A549 (cell line): ENCODE data around the gene PMEL. TPM values are rescaled to one million over a fixed set of nuclear protein-coding genes. Genes with fewer than 3 reads are reported as not detected.

Source experiments
- ATAC-seq, 2 experiments: fragments of 200-7000 bp in 1 of 2; fragments of >200 bp in 1 of 2; cut with Nextera tagmentation in 1 of 2; cut with Tn5 transposase in 1 of 2; 3 replicates each; pipeline versions ENCODE4 v1.8.0 to v1.9.1; 2018 to 2020; ENCODE audit warnings: mild to moderate bottlenecking in 1 of 2, moderate library complexity in 1 of 2
- CTCF ChIA-PET: fragments of 300-600 bp; sonication (Branson Sonifier 250); formaldehyde crosslinking; extraction: SDS; loops from one replicate; lab custom pipeline; 2021; ENCODE audit warnings: antibody characterized with exemption, inconsistent platforms; lab: Yijun Ruan, JAX
- POLR2A ChIA-PET: fragments of 350-600 bp; formaldehyde crosslinking; extraction: SDS; loops from one replicate; lab custom pipeline; 2021; ENCODE audit warnings: antibody characterized with exemption, inconsistent platforms; lab: Yijun Ruan, JAX
- DNase-seq, 2 experiments: peaks; one replicate each; pipeline versions ENCODE4 v3.0.0 to v3.0.0-alpha.2; 2011 to 2016; ENCODE audit warnings: low read depth in 1 of 2, low spot score in 1 of 2
- FAIRE-seq: peaks from 2 replicates; lab custom pipeline; 2011; peaks lifted over from hg19 to GRCh38; lab: Jason Lieb, UNC
- H3K27ac ChIP-seq, 2 experiments: fragments of >200 bp; sonication (Bioruptor Twin); formaldehyde crosslinking; 3 replicates each; pipeline ENCODE4 v1.5.1; 2016 to 2017
- H3K4me1 ChIP-seq: fragments of >200 bp; sonication (Bioruptor Twin); formaldehyde crosslinking; 3 replicates; pipeline ENCODE4 v1.6.1; 2016
- H3K4me2 ChIP-seq: fragments of >200 bp; sonication (Bioruptor Twin); formaldehyde crosslinking; 3 replicates; pipeline ENCODE4 v1.6.1; 2016
- H3K4me3 ChIP-seq: fragments of >200 bp; sonication (Bioruptor Twin); formaldehyde crosslinking; 3 replicates; pipeline ENCODE4 v1.5.1; 2016
- H3K9me3 ChIP-seq: fragments of >200 bp; sonication (Bioruptor Twin); formaldehyde crosslinking; 3 replicates; pipeline ENCODE4 v1.6.1; 2016
- CBX2 ChIP-seq: fragments of 200-600 bp; sonication (generic); IDR thresholded peaks from 2 replicates; pipeline ENCODE4 v1.6.1; 2016; ENCODE audit warnings: low read depth, mild to moderate bottlenecking, borderline replicate concordance
- CTCF ChIP-seq: fragments of >200 bp; sonication (Bioruptor Twin); formaldehyde crosslinking; IDR thresholded peaks from 3 replicates; pipeline ENCODE4 v1.5.1; 2016
- E2F6 ChIP-seq: IDR thresholded peaks from 2 replicates; pipeline ENCODE4 v1.6.1; 2012; ENCODE audit warnings: low read depth, borderline replicate concordance
- EHF ChIP-seq: fragments of 250-450 bp; sonication (Bioruptor Pico); IDR thresholded peaks from 2 replicates; pipeline ENCODE4 v1.5.0; 2020; ENCODE audit warnings: mild to moderate bottlenecking
- ELK1 ChIP-seq: fragments of 150-350 bp; IDR thresholded peaks from 2 replicates; pipeline ENCODE4 v1.6.1; 2014; ENCODE audit warnings: low read depth, mild to moderate bottlenecking, low read length
- ESRRA ChIP-seq: fragments of 150-350 bp; IDR thresholded peaks from 2 replicates; pipeline ENCODE4 v1.6.1; 2014; ENCODE audit warnings: mild to moderate bottlenecking, low read length, borderline replicate concordance
- FOSB ChIP-seq: fragments of 250-450 bp; sonication (Bioruptor Pico); IDR thresholded peaks from 2 replicates; pipeline ENCODE4 v1.5.0; 2020; ENCODE audit warnings: mild to moderate bottlenecking, moderate library complexity
- GATA3 ChIP-seq: IDR thresholded peaks from 2 replicates; pipeline ENCODE4 v1.6.1; 2012; ENCODE audit warnings: borderline replicate concordance
- HDAC2 ChIP-seq: fragments of 200-600 bp; sonication (generic); IDR thresholded peaks from 2 replicates; pipeline ENCODE4 v1.6.1; 2016
- HES2 ChIP-seq: fragments of >200 bp; sonication (Bioruptor Twin); formaldehyde crosslinking; IDR thresholded peaks from 2 replicates; pipeline ENCODE4 v1.6.1; 2016
- HOXB13 ChIP-seq: fragments of 250-450 bp; sonication (Bioruptor Pico); IDR thresholded peaks from 2 replicates; pipeline ENCODE4 v1.5.0; 2020; ENCODE audit warnings: low read depth, mild to moderate bottlenecking, moderate library complexity
- HOXB5 ChIP-seq: fragments of 250-450 bp; sonication (Bioruptor Pico); IDR thresholded peaks from 2 replicates; pipeline ENCODE4 v1.5.0; 2020; ENCODE audit warnings: mild to moderate bottlenecking, moderate library complexity
- JUN ChIP-seq, 2 experiments: fragments of >200 bp; sonication (Bioruptor Twin); formaldehyde crosslinking; IDR thresholded peaks; 2 replicates in 1 of 2; 3 replicates in 1 of 2; pipeline ENCODE4 v1.6.1; 2016 to 2017
- JUNB ChIP-seq: fragments of >200 bp; sonication (Bioruptor Twin); formaldehyde crosslinking; IDR thresholded peaks from 2 replicates; pipeline ENCODE4 v1.6.1; 2016
- MAFK ChIP-seq: fragments of 450-650 bp; IDR thresholded peaks from 2 replicates; pipeline ENCODE4 v1.6.1; 2014; ENCODE audit not compliant: partially characterized antibody
- MAX ChIP-seq: IDR thresholded peaks from 2 replicates; pipeline ENCODE4 v1.6.1; 2012
- NFE2L2 ChIP-seq: fragments of 150-350 bp; conservative IDR thresholded peaks from 2 replicates; pipeline ENCODE4 v1.6.1; 2014; ENCODE audit warnings: low read length
- NPAS2 ChIP-seq: fragments of 250-450 bp; sonication (Bioruptor Pico); IDR thresholded peaks from 2 replicates; pipeline ENCODE4 v1.8.0; 2022; ENCODE audit warnings: mild to moderate bottlenecking, moderate library complexity, borderline replicate concordance
- PBX3 ChIP-seq: IDR thresholded peaks from 2 replicates; pipeline ENCODE4 v1.6.1; 2012
- PHF8 ChIP-seq: fragments of 200-600 bp; sonication (generic); IDR thresholded peaks from 2 replicates; pipeline ENCODE4 v1.6.1; 2016; ENCODE audit warnings: low read depth, mild to moderate bottlenecking, antibody characterized with exemption, moderate library complexity, borderline replicate concordance
- POLR2A ChIP-seq: IDR thresholded peaks from 2 replicates; pipeline ENCODE4 v1.6.1; 2012; ENCODE audit warnings: mild to moderate bottlenecking, low read length
- POLR2AphosphoS2 ChIP-seq: conservative IDR thresholded peaks from 2 replicates; pipeline ENCODE4 v1.6.1; 2012; ENCODE audit warnings: low read length, improper control_type of control experiment, inconsistent platforms
- RCOR1 ChIP-seq: fragments of 150-350 bp; IDR thresholded peaks from 2 replicates; pipeline ENCODE4 v1.6.1; 2014; ENCODE audit warnings: antibody characterized with exemption, low read length, low read depth
- TFCP2L1 ChIP-seq: fragments of 250-450 bp; sonication (Bioruptor Pico); IDR thresholded peaks from 2 replicates; pipeline ENCODE4 v1.5.0; 2021; ENCODE audit warnings: mild to moderate bottlenecking
- USF2 ChIP-seq: fragments of 450-650 bp; IDR thresholded peaks from 2 replicates; pipeline ENCODE4 v1.6.1; 2014; ENCODE audit warnings: antibody characterized with exemption
- ZNF302 ChIP-seq: fragments of 250-450 bp; sonication (Bioruptor Pico); IDR thresholded peaks from 2 replicates; pipeline ENCODE4 v1.9.0; 2021; ENCODE audit warnings: inconsistent platforms, mild to moderate bottlenecking, moderate library complexity
- ZSCAN20 ChIP-seq: fragments of 250-450 bp; sonication (Bioruptor Pico); IDR thresholded peaks from 2 replicates; pipeline ENCODE4 v1.8.0; 2022; ENCODE audit warnings: mild to moderate bottlenecking, moderate library complexity
- WGBS: methylation state at CpG from one replicate; pipeline ENCODE4 v1.1.6; 2017; ENCODE audit errors: missing lambda C conversion rate; 5-methylcytosine and 5-hydroxymethylcytosine counted together
- polyA plus RNA-seq, 4 experiments: library from polyadenylated mRNA; depleted of rRNA in 3 of 4; stranded (reverse); fragments of >200 nt; fragmentation: RNase III in 1 of 4; extraction: RNeasy Plus Mini Kit Qiagen cat#74134 plus additional on column Dnase treatment in 1 of 4; gene quantifications; 2 replicates in 3 of 4; 3 replicates in 1 of 4; pipeline ENCODE4 v1.2.3, GENCODE V29; 2011 to 2017

PMEL gene
- polyA plus RNA-seq, 2 of the 4 experiments (the other 2 are of a cell fraction): 1.4 to 2.2 TPM

GRCh38 chr12:55938826-55939501 lies 26.9 kb downstream of the PMEL start (continued):
- no peak for TF ChIP-seq NFE2L2
- TF ChIP-seq TFCP2L1 (CRISPR knock-in tag): no peak
- TF ChIP-seq POLR2A: no peak
- TF ChIP-seq JUN (IDR thresholded peaks at IDR 0.05): no peak
- TF ChIP-seq RCOR1: no peak
- no peak for TF ChIP-seq USF2
- no peak for TF ChIP-seq ZSCAN20
- TF ChIP-seq ELK1: no peak
- TF ChIP-seq, all 56 proteins: peak for 0

- ChIA-PET CTCF (interaction anchor here (2.7 to 15.2 kb wide), 5 partner anchors 7 to 199 kb away, joined by 17 to 179 read pairs (median 48); partner anchors contain the start of genes DGKA, DNAJC14 and PYM1), POLR2A (no interaction called here)
- ATAC-seq (no peak), DNase-seq (no peak), FAIRE-seq (no peak)
- peaks cover 18% of the 10 kb centered on the region for H3K4me1 ChIP-seq
- 58% methylated on average over 2 of the region's 2 CpGs for WGBS
- no peaks in the 10 kb centered on the region for H3K9me3 ChIP-seq
- no peak overlapping the region for H3K4me2 ChIP-seq
- no peak overlapping the region for H3K27ac ChIP-seq
- TF ChIP-seq GATA3: no peak
- H3K4me3 ChIP-seq: no peak overlapping the region
Observed at GRCh38 chr12:55937981-55938380, 27.9 kb downstream of the PMEL start.

GRCh38 chr12:55935738-55936151 lies 30.1 kb downstream of the PMEL start:
- H3K4me1 ChIP-seq: peaks cover 33% of the 10 kb centered on the region
- no peak overlapping the region for H3K4me3 ChIP-seq
- WGBS: 95% methylated on average over 26 of the region's 26 CpGs
- POLR2A ChIA-PET: interaction anchor here (1.6 kb wide), 1 partner anchor 106 kb away, joined by 5 read pairs; the partner anchor contains the start of gene DNAJC14
- FAIRE-seq: no peak
- TF ChIP-seq HES2 (no peak), ZNF302 (no peak), JUNB (no peak), PHF8 (no peak), PBX3 (no peak), MAX (no peak)
- H3K27ac ChIP-seq: no peak overlapping the region
- no peaks in the 10 kb centered on the region for H3K9me3 ChIP-seq
- no peak for DNase-seq
- H3K4me2 ChIP-seq: no peak overlapping the region
- CTCF ChIA-PET: interaction anchor here (1.9 to 15.2 kb wide), 7 partner anchors 9 to 198 kb away, joined by 6 to 179 read pairs (median 13); partner anchors contain the start of genes PYM1 and RAB5B
- ATAC-seq: no peak

GRCh38 chr12:55934773-55935172 lies 31.1 kb downstream of the PMEL start:
- Histone ChIP-seq H3K9me3 (no peaks in the 10 kb centered on the region), H3K4me2 (no peak overlapping the region), H3K4me1 (peaks cover 35% of the 10 kb centered on the region), H3K27ac (no peak overlapping the region), H3K4me3 (no peak overlapping the region)
- CTCF ChIA-PET: interaction anchor here (0.9 to 15.2 kb wide), 8 partner anchors 9 to 229 kb away, joined by 3 to 179 read pairs (median 13); partner anchors contain the start of genes PYM1 and RAB5B
- POLR2A ChIA-PET: interaction anchor here (0.9 to 1.6 kb wide), 2 partner anchors 105 to 287 kb away, joined by 3 to 5 read pairs; partner anchors contain the start of genes DNAJC14 and RNF41
- DNase-seq (no peak), ATAC-seq (no peak), FAIRE-seq (no peak)
- 95% methylated on average over 1 of the region's 1 CpG for WGBS
- no peak for TF ChIP-seq FOSB
- TF ChIP-seq CBX2: no peak
- no peak for TF ChIP-seq CTCF
- TF ChIP-seq HOXB5 (CRISPR knock-in tag): no peak
- TF ChIP-seq JUNB: no peak
- no peak for TF ChIP-seq EHF
- no peak for TF ChIP-seq NPAS2 (CRISPR knock-in tag)
- no peak for TF ChIP-seq E2F6
- no peak for TF ChIP-seq MAFK
- TF ChIP-seq ESRRA: no peak
- TF ChIP-seq POLR2AphosphoS2: no peak
- no peak for TF ChIP-seq MAX
- no peak for TF ChIP-seq HOXB13 (CRISPR knock-in tag)
- no peak for TF ChIP-seq HDAC2
